ENCODE measurements around the gene ZNF556. TPM values are rescaled to one million over a fixed set of nuclear protein-coding genes. Genes with fewer than 3 reads are reported as not detected.
A peak's percentile ranks its signal among the peaks of the same experiment; 100 is the strongest.

Gene ZNF556
- polyA plus RNA-seq, 3 donors, result not detected

- no peak overlapping the region for H3K27ac ChIP-seq (ENCODE audit: low read depth in 1 of 2, low read length in 2 of 2)
- peaks cover 9% of the 10 kb centered on the region for H3K4me1 Mint-ChIP-seq
- peaks cover 14 to 42% (median 36%) of the 10 kb centered on the region in 7 donors for H3K9me3 Mint-ChIP-seq
- H3K9ac ChIP-seq (ENCODE audit: insufficient read depth, low read length, poor library complexity, severe bottlenecking), result no peak overlapping the region
- no peak for DNase-seq
- no peak overlapping the region for H2AFZ ChIP-seq (ENCODE audit: insufficient read depth, low read depth, low read length, poor library complexity, severe bottlenecking)
- H3K27me3 Mint-ChIP-seq (ENCODE audit: low read depth in 3 of 3), result peaks cover 0 to 4% (median 2%) of the 10 kb centered on the region in 3 donors
- peak overlapping the region in 1 of 7 donors; percentile 27 for H3K27ac Mint-ChIP-seq
- H3K4me1 ChIP-seq (ENCODE audit: control insufficient read depth in 1 of 2, insufficient read depth in 2 of 2, low read length in 2 of 2), result peaks cover 5 to 6% of the 10 kb centered on the region in 2 donors
- peaks cover 17 to 25% of the 10 kb centered on the region in 2 donors for H3K9me3 ChIP-seq (replicated peaks in 1 of 2; ENCODE audit: control insufficient read depth in 1 of 2, insufficient read depth in 1 of 2, low read length in 2 of 2)
- intact Hi-C loops (cut with micrococcal nuclease), result loop anchor here in 1 of 2 donors (10.0 kb wide), 1 partner anchor 361 kb away; the partner anchor contains the start of gene NCLN
- H3K36me3 Mint-ChIP-seq, result peaks cover 8 to 32% of the 10 kb centered on the region in 2 donors
- H3K79me2 ChIP-seq (ENCODE audit: insufficient read depth, low read length), result no peaks in the 10 kb centered on the region
- H3K4me2 ChIP-seq (replicated peaks; ENCODE audit: extremely low read depth, low read length, poor library complexity, severe bottlenecking), result no peak overlapping the region
- H3K36me3 ChIP-seq (replicated peaks in 1 of 2; ENCODE audit: control insufficient read depth in 1 of 2, insufficient read depth in 2 of 2, low read length in 2 of 2), result peaks cover 0 to 12% of the 10 kb centered on the region in 2 donors
- H3K4me3 ChIP-seq (replicated peaks in 1 of 3; ENCODE audit: low read depth in 2 of 3, low read length in 3 of 3), result no peak overlapping the region
- no peak for TF ChIP-seq CTCF (IDR thresholded peaks at IDR 0.05)
- H3K4me3 Mint-ChIP-seq, result no peak overlapping the region
- no peaks in the 10 kb centered on the region for H4K20me1 ChIP-seq (ENCODE audit: insufficient read depth, low read length)
- no peaks in the 10 kb centered on the region for H3K27me3 ChIP-seq (ENCODE audit: control insufficient read depth in 2 of 2, insufficient read depth in 2 of 2, low read length in 2 of 2)
- WGBS (ENCODE audit: insufficient coverage), result 93% methylated on average over 9 of the region's 9 CpGs
These were observed 43.5 kb upstream of the ZNF556 start for GRCh38 chr19:2823646-2824045.

GRCh38 chr19:2824129-2824528, 43.0 kb upstream of the ZNF556 start:
- no peak for DNase-seq
- H3K9me3 ChIP-seq (replicated peaks in 1 of 2; ENCODE audit: control insufficient read depth in 1 of 2, insufficient read depth in 1 of 2, low read length in 2 of 2), result peaks cover 22 to 30% of the 10 kb centered on the region in 2 donors
- Mint-ChIP-seq H3K4me3 (no peak overlapping the region), H3K27me3 (ENCODE audit: low read depth in 3 of 3) (peaks cover 0 to 4% (median 2%) of the 10 kb centered on the region in 3 donors), H3K4me1 (peaks cover 9% of the 10 kb centered on the region), H3K36me3 (peaks cover 8 to 34% of the 10 kb centered on the region in 2 donors), H3K9me3 (peaks cover 18 to 45% (median 41%) of the 10 kb centered on the region in 7 donors), H3K27ac (no peak overlapping the region)
- H3K4me1 ChIP-seq (ENCODE audit: control insufficient read depth in 1 of 2, insufficient read depth in 2 of 2, low read length in 2 of 2), result peaks cover 5 to 6% of the 10 kb centered on the region in 2 donors
- no peak overlapping the region for H3K4me3 ChIP-seq (replicated peaks in 1 of 3; ENCODE audit: low read depth in 2 of 3, low read length in 3 of 3)
- intact Hi-C loops (cut with micrococcal nuclease), result loop anchor here in 1 of 2 donors (10.0 kb wide), 1 partner anchor 361 kb away; the partner anchor contains the start of gene NCLN
- no peak overlapping the region for H3K4me2 ChIP-seq (replicated peaks; ENCODE audit: extremely low read depth, low read length, poor library complexity, severe bottlenecking)
- no peaks in the 10 kb centered on the region for H4K20me1 ChIP-seq (ENCODE audit: insufficient read depth, low read length)
- 90% methylated on average over 7 of the region's 8 CpGs for WGBS (ENCODE audit: insufficient coverage)
- H3K79me2 ChIP-seq (ENCODE audit: insufficient read depth, low read length), result no peaks in the 10 kb centered on the region
- peaks cover 0 to 12% of the 10 kb centered on the region in 2 donors for H3K36me3 ChIP-seq (replicated peaks in 1 of 2; ENCODE audit: control insufficient read depth in 1 of 2, insufficient read depth in 2 of 2, low read length in 2 of 2)
- H3K27me3 ChIP-seq (ENCODE audit: control insufficient read depth in 2 of 2, insufficient read depth in 2 of 2, low read length in 2 of 2), result no peaks in the 10 kb centered on the region
- no peak for TF ChIP-seq CTCF (IDR thresholded peaks at IDR 0.05)
- no peak overlapping the region for H3K27ac ChIP-seq (ENCODE audit: low read depth in 1 of 2, low read length in 2 of 2)
- no peak overlapping the region for H3K9ac ChIP-seq (ENCODE audit: insufficient read depth, low read length, poor library complexity, severe bottlenecking)
- no peak overlapping the region for H2AFZ ChIP-seq (ENCODE audit: insufficient read depth, low read depth, low read length, poor library complexity, severe bottlenecking)

Data from CD14-positive monocyte (primary cell).